ENCODE data around the gene HHIPL1. TPM values are rescaled to one million over a fixed set of nuclear protein-coding genes. Genes with fewer than 3 reads are reported as not detected.

HHIPL1 gene
- total RNA-seq, 1 experiment from 2014 or later: 0.06 TPM

DNA sequence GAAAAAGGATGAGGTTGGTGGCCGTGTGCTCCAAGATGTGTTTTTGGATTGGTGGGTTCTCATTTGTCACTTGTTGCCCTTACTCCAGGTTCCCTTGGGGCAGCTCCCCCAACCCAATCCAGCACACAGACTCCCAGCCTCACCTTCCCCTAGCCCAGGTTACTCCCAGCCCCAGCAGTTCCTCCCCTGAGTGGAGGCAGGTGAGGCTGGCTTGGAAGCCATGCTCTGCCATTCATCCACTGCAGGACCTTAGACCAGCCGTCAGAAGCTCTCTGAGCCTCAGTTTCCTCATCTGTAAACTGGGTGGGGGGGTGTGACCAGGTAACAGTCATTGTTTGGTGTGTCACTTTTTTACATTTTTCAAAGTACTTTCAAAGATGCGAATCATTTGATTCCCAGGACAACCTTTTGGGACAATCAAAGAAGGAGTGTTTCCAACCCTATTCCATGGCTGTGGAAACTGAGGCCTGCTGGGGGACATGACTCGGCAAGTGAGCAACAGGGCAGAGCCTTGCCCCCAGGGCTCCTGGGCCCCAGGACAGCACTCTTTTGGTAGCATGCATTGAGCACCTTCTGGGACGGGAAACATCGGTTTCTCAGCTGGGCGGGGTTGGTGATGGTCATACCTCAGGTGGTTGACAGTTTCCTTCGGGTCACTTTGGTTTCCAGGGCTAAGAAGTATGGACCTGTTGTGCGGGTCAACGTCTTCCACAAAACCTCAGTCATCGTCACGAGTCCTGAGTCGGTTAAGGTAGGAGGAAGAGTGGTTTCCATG, 46.4 kb downstream of the HHIPL1 start:
- CTCF ChIA-PET: no interaction called here
- no peaks in the 10 kb centered on the region for H3K9me3 ChIP-seq (ENCODE audit: low read depth, low read length, poor library complexity, severe bottlenecking)
- DNase-seq (ENCODE audit: low spot score): no peak

GRCh38 chr14:99693918-99694317, 49.0 kb downstream of the HHIPL1 start:
- intact Hi-C loops (cut with micrococcal nuclease; ENCODE audit: unreplicated experiment): no loop called here
- Histone ChIP-seq H3K9me3 (ENCODE audit: low read depth, low read length, poor library complexity, severe bottlenecking) (no peaks in the 10 kb centered on the region), H3K36me3 (ENCODE audit: insufficient read depth, low read length, poor library complexity, severe bottlenecking) (no peaks in the 10 kb centered on the region), H3K27me3 (replicated peaks; ENCODE audit: insufficient read depth, low read depth, low read length, poor library complexity) (no peaks in the 10 kb centered on the region), H3K4me3 (ENCODE audit: low read depth, low read length, poor library complexity, severe bottlenecking) (no peak overlapping the region), H3K27ac (ENCODE audit: low read depth, low read length, poor library complexity, severe bottlenecking) (no peak overlapping the region), H3K4me1 (ENCODE audit: insufficient read depth, low read length, poor library complexity, severe bottlenecking) (no peaks in the 10 kb centered on the region)
- TF ChIP-seq CTCF (conservative IDR thresholded peaks at IDR 0.05; ENCODE audit: low read depth, low read length) (no peak), EZH2 (IDR thresholded peaks at IDR 0.05; ENCODE audit: borderline replicate concordance, low read depth, low read length, poor library complexity, severe bottlenecking) (no peak)
- POLR2A ChIA-PET (ENCODE audit: low non-redundant PET): no interaction called here
- DNase-seq (ENCODE audit: low spot score): no peak
- no TSS peak for BruUV-seq (replicated peaks)
- CTCF ChIA-PET: no interaction called here

More for the DNA sequence above, 46.4 kb downstream of the HHIPL1 start:
- no peak for TF ChIP-seq CTCF (conservative IDR thresholded peaks at IDR 0.05; ENCODE audit: low read depth, low read length)
- TF ChIP-seq EZH2 (IDR thresholded peaks at IDR 0.05; ENCODE audit: borderline replicate concordance, low read depth, low read length, poor library complexity, severe bottlenecking): no peak
- Histone ChIP-seq H3K4me1 (ENCODE audit: insufficient read depth, low read length, poor library complexity, severe bottlenecking) (no peaks in the 10 kb centered on the region), H3K4me3 (ENCODE audit: low read depth, low read length, poor library complexity, severe bottlenecking) (no peak overlapping the region), H3K36me3 (ENCODE audit: insufficient read depth, low read length, poor library complexity, severe bottlenecking) (no peaks in the 10 kb centered on the region), H3K27me3 (replicated peaks; ENCODE audit: insufficient read depth, low read depth, low read length, poor library complexity) (peaks cover 5% of the 10 kb centered on the region), H3K27ac (ENCODE audit: low read depth, low read length, poor library complexity, severe bottlenecking) (no peak overlapping the region)
- no TSS peak for BruUV-seq (replicated peaks)
- intact Hi-C loops (cut with micrococcal nuclease; ENCODE audit: unreplicated experiment): no loop called here
- POLR2A ChIA-PET (ENCODE audit: low non-redundant PET): no interaction called here

- no peaks in the 10 kb centered on the region for H3K27me3 ChIP-seq (replicated peaks; ENCODE audit: insufficient read depth, low read depth, low read length, poor library complexity)
- peaks cover under 1% of the 10 kb centered on the region for H3K9me3 ChIP-seq (ENCODE audit: low read depth, low read length, poor library complexity, severe bottlenecking)
- H3K4me1 ChIP-seq (ENCODE audit: insufficient read depth, low read length, poor library complexity, severe bottlenecking): no peaks in the 10 kb centered on the region
- intact Hi-C loops (cut with micrococcal nuclease; ENCODE audit: unreplicated experiment): no loop called here
- no peaks in the 10 kb centered on the region for H3K36me3 ChIP-seq (ENCODE audit: insufficient read depth, low read length, poor library complexity, severe bottlenecking)
- no TSS peak for BruUV-seq (replicated peaks)
- CTCF ChIA-PET: no interaction called here
- TF ChIP-seq CTCF (conservative IDR thresholded peaks at IDR 0.05; ENCODE audit: low read depth, low read length) (no peak), EZH2 (IDR thresholded peaks at IDR 0.05; ENCODE audit: borderline replicate concordance, low read depth, low read length, poor library complexity, severe bottlenecking) (no peak)
- no peak for DNase-seq (ENCODE audit: low spot score)
- H3K27ac ChIP-seq (ENCODE audit: low read depth, low read length, poor library complexity, severe bottlenecking): no peak overlapping the region
- no peak overlapping the region for H3K4me3 ChIP-seq (ENCODE audit: low read depth, low read length, poor library complexity, severe bottlenecking)
- POLR2A ChIA-PET (ENCODE audit: low non-redundant PET): no interaction called here
Observed at GRCh38 chr14:99696929-99697328, 52.0 kb downstream of the HHIPL1 start.

All from A673 (cell line).